GM21576 (cell line): ENCODE data around the gene SUN3.

Experiments used
- ATAC-seq: cut with Tn5 transposase; IDR thresholded peaks from one replicate; pipeline ENCODE4 v1.9.1; 2021; ENCODE audit warnings: mild to moderate bottlenecking, moderate library complexity; ENCODE audit not compliant: unreplicated experiment

SUN3 gene, protein sequence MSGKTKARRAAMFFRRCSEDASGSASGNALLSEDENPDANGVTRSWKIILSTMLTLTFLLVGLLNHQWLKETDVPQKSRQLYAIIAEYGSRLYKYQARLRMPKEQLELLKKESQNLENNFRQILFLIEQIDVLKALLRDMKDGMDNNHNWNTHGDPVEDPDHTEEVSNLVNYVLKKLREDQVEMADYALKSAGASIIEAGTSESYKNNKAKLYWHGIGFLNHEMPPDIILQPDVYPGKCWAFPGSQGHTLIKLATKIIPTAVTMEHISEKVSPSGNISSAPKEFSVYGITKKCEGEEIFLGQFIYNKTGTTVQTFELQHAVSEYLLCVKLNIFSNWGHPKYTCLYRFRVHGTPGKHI

DNA sequence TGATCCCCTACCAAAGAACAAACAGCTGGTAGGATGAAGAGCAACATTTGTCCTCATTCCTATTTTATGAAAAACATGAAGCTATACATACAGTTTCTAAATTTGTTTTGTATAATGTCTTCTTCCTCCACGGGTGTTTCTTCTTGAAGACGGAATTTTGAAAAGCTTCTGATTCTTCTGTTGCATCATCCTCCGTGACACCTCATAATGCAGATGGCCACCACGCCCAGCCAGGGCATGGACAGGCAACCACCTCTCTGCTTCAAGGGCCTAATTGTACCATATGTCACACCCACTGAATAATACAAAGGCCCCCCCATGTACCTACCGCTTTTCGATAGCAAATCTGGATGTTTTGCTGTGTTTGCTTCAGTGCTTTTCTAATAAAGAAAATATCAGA lies at the start of gene SUN3:
SUN3 (minus strand) TSS at position 170 of the 400 bp plus-strand sequence; CDS start at position 1, 169 bp downstream.
- no peak for ATAC-seq

DNA sequence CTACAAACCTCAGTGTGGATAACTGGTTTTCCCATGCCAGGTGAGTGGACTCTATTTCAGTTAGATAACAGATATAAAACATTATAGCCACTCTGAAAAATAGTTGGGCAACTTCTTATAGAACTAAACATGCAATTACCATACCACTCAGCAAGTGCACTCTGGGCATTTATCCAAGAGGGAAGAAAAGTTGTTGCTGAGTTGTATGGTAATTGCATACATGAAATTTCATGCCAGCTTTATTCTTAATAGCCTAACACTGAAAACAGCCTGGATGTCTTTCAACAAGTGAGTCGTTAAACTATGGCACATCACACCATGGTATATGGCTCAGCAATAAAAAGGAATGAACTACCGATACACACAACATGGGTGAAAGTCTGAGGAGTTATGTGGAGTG lies 49.6 kb upstream of the SUN3 start:
- ATAC-seq = no peak

DNA sequence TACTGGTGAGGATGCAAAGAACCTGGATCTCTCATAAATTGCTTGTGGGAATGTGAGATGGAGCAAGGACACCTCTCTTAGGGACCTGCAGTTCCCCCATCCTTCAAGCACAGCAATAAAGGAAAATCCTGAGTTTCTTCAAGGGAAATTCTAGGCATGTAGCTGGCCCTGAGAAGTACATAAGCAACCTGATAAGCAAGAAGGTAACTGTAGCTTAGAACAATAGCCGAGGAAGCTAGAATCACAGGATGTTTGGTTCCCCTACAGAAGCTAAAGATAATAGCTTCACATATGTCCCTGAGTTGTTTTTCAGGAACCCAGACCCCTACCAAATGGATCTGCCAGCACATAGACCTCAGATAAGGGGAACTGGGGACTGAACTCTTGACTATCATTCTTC lies 48.5 kb upstream of the SUN3 start:
- no peak for ATAC-seq

DNA sequence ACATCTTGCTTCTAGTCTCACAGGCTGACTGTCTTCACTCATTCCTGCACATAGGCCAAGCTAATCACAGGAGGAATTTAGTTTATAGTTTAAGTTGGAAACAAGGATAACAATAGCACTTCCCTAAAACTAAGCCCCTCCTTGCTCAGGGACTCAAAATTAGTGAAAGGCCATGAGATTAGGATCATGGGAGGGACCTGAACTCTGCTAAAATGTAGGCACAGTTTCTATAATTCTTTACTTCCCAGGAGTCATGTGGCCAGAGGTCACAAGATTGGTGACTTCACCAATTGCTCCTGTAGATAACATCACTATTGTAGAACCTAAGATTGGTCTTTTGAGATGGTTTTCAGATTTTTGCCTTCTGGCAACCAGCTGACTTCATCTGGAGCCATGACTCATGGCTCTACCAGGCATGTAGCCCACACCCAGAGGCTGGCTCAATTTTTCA lies 45.3 kb upstream of the SUN3 start:
- ATAC-seq = no peak

DNA sequence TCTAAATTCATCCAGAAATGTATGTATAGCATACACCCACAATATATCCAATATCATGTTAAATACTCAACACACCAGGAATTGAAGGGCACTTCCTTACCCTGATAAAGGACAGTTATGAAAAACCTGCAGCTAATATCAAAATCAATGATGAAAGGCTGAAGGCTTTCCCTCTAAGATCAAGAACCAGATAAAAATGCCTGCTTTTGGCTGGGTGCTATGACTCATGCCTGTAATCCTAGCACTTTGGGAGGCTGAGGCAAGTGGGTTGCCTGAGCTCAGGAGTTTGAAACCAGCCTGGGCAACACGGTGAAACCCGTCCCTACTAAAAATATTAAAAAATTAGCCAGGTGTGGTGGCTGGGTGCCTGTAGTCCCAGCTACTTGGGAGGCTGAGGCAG lies 38.6 kb upstream of the SUN3 start:
- no peak for ATAC-seq

DNA sequence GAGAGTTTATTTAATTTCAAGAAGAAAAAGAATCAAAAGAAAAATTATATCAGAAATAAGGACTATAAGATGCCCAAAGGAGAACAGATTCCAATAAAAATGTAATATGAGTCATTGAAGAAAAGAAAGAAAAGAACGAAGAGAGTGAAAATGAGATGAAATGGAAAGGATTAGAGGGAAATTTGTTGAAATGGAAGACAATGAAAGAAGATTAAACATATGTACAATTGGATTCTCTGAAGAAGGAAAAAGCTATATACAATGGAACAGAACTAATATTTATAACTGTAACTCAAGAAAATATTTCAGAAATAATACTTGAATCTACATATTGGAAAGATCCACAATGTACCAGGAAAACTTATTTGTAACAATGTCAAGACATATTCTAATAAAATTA lies 35.1 kb upstream of the SUN3 start:
- no peak for ATAC-seq

DNA sequence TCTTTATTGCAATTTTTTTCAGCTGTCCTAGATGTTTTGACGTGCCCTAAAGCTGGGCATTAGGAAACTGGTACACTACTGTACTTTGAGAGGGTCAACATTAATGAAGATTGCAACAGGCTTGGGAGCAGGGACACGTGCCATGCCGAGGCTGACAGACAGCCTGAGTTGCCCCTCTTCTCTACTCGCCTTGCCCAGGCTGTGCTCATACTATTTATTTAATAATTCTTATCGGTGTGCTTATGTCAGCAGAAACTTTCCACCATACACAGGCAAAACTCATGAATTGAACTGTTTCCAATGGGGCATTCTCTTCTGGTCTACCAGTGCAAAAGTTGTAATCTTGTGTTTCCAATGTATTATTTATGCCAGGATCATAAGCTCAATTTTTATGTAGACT lies 30.8 kb upstream of the SUN3 start:
- no peak for ATAC-seq

DNA sequence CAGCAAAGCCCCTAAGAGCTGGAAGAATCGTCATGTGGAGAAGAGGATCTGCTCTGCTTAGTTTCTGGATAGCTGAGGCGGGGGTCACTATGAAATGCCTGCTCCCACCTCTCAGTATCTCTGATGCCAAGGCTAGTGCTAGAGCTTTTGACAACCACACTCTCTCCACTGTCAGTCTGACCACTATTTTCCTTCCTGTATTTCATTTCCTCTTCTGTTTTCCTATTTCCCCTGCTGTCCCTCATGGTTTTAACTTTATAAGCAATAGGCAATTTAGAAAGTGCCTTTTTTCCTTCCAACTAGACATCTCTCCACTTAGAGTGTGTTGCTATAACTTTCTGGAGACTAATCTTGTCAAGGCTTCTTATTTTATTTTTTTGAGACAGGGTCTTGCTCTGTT lies 30.1 kb upstream of the SUN3 start:
- ATAC-seq = no peak

DNA sequence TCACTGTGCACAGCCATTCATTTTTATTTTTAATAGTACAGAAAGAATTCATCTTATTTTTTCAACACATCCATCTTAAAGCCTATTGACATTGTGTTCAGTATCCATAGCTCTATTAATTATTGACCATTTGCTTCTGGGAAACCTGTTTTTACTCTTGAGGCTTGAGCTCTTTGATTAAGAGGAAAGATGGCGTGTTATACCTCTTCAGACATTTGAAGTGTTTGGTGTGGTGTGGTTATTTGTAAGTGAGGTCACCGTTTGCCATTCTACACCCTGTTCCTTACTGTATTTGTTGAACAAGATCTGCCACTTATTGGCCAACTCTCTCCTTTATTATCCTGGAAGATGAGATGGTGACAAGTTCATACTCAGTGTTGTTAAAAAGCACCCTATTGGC lies 24.8 kb upstream of the SUN3 start:
- no peak for ATAC-seq

DNA sequence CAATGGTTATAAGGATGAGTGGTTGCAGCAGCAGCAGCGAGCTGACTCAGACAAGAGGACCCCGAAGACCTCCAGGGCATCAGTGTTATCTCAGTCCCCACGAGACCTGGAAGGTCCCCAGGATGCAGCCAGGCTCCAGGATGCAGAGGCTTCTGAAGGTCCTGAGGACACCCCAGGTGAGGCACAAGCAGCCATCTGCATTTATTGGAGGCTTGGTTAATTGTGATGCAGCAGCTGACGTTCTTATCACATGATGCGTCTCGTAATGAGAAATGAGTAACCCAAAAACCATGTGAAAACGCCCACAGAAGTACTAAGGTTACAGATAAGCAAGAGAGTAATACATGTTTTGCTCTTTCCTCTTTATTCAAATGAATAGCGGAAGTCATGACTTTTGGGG lies 23.8 kb upstream of the SUN3 start:
- no peak for ATAC-seq

DNA sequence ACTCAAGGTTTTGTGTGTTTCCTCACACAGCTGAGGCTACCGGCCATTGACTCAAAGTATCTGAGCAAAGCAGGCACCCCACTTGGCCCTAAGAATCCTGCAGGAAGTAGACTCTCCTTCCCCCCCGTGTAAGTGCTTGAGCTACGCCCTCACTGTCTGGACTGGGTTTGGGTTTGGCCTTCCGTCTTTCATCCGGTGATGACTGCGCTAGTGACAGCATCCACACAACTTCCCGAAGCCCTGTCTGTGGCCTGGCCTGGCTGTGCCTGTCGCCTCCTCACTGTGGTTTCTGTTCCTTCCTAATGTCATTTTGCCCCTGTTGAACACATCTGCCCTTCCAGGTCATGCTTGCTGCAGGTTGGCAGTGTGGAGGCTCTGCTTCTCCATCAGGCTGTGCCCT lies 20.9 kb upstream of the SUN3 start:
- no peak for ATAC-seq

DNA sequence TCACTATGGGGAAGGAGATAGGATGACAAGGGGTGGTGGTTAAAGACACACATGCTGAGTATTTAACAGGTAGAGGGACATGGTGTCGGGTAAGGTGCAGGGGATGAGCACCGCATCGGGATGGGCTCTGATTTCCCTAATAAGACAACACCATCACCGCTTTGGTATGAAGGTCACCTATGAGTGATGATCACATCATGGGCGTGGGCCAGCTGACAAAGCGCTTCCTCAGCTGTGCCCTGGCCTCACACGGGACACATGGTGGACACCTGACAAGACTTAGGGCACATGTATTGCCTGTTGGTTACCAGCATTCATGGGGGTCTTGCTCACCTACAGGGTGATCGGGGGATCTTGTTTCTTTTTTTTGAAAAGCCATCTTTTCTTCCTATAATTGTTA lies 19.2 kb upstream of the SUN3 start:
- no peak for ATAC-seq

DNA sequence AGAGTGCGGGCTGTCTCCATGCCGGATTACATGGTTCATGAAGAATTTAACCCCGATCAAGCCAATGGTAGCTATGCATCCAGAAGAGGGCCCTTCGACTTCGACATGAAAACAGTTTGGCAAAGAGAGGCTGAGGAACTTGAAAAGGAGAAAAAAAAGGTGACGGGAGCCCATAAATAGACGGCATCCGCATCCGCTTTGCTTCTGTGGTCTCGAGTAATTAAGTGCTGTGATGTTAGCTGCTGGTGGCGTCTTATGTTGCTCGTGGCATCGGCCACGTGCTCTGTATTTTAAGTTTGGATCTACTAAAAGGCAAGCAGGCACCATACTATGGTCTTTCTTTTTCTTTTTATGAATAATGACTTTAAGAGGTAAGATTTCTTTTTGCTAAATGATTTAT lies 17.6 kb upstream of the SUN3 start:
- no peak for ATAC-seq

DNA sequence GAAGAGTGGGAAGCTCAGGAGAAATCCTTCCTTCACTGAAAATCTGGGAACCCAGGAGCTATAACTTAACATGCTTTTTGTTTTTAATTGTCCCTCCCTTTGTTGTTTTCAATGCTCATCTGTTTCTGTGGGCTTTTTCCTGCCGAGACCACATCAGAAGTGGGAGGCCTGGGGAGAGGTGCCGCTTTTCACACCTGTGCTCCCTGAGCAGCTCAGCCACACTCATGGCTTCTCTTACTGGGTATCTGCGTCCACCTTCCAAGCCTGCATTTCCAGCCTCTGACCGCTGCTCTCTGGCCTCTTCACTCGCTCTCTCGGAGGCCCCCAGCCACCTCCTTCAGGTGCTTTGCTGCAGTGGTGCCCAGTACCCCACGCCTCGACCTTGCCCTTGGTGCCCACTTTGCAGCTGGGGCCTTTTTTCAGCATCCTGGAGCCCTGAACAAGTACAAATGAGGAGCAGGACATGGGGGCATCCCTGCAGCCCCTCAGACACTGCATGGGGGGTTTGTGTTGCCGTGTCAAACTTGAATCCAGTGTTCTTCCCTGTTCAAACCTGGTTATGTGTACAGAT lies 16.4 kb upstream of the SUN3 start:
- ATAC-seq = no peak

DNA sequence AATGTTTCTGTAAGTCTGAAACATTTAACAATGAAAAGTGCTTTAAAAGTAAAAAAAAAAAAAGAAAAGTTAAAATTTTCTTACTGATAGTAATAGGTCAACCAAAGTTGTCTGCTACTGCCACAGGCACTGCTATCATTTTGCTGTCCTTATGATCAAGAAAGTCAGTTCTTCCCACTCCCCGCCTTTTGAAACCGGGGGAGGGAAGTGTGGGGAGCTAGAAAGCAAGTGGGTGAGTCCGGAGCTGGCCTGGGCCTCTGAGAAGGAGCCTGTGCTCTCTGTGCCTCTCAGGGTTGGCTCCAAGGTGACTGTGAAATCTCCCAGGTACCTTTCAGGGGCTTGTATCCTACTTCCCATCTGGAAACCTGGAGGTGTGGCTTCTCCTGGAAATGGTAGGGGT lies 13.7 kb upstream of the SUN3 start:
- ATAC-seq = no peak

DNA sequence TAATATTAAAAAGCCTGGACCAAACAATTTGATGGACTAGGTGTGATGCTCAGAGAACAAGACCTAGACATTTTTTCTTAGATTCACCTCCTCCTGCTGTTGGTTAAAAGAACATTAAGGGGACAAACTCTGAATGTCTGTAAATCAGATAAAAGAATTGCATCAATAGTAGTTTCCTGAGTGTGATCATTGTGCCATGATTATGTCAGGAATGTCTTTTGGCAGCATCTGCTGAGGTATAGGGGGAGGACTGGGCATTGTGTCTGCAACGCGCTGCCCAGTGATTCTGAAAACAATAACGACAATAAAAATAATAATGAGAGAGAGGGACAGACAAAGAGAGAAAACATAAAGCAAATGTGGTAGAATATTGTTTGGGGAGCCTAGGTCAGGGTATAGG lies 13.3 kb upstream of the SUN3 start:
- ATAC-seq = no peak

DNA sequence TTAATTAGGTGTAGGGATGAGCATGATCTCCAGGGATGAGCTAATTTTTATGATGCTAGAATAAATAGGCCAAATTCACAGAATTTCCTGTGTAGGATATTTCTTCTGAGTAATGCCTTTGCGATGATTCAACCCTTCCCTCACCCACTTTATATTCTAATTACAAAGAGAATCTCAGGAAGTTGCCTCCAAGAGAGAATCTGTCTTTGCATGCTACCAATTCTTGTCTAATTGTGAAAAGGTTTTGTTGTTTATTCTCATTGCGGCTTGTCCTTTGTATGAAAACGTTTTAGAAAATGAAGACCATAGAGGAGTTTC lies 12.7 kb upstream of the SUN3 start:
- ATAC-seq = no peak

DNA sequence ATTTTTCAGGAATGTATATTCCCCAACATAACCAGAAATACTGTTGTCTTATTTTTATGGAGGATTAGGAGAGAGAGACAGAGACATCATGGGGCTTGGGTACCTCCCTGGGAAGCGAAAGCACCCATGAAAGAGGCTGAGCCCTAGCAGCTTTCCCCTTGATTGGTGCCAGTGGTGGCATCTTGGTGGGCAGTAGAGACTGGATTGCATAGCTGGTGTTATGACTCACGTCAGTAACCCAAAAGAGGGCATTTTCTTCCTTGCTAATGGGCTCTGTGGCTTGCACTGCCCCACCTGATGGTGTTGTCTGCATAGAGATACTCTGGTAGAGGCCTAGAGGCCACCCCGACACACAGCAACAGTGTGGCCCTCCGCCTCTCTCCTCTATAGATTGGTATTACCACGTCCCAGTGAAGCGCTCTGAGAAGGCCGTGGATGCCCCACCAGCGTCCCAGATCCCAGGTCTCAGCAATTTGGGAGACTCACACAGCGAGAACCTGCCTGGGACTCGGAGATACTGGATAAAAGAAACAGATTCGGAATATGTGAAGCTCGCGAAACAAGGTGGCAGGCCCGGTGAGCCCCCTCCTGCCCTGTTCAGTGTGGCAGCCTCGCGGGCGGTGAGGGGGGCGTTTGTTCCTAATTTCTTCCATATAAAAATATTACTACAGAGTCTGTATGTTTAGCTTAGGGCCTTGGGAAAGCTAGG lies 12.2 kb upstream of the SUN3 start:
- ATAC-seq = no peak

DNA sequence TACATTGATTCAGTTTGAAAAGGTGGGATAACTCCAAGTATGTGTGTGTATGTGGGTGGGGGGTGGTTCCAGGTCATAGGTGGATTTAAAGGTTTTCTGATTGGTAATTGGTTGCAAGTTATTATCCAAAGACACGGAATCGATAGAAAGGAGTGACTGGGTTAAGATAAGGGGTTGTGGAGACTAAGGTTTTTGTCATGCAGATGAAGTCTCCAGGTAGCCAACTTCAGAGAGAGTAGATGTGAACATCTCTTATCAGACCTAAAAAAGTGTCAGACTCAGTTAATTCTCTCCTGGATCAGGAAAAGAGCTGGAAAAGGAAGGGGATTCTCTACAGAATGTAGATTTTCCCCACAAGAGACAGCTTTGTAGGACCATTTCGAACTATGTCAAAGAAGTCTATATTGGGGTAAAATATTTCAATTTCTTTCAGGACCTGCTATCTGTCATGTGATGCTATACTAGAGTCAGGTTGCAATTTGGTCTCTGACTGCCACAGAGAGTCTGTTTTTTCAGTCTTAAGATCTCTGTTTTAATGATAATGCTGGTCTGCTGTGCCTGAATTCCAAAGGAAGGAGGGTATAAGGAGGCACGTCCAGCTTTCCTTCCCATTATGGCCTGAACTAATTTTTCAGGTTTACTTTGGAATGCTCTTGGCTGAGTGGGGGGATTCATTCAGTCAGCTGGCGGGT lies 10.1 kb upstream of the SUN3 start:
- no peak for ATAC-seq

DNA sequence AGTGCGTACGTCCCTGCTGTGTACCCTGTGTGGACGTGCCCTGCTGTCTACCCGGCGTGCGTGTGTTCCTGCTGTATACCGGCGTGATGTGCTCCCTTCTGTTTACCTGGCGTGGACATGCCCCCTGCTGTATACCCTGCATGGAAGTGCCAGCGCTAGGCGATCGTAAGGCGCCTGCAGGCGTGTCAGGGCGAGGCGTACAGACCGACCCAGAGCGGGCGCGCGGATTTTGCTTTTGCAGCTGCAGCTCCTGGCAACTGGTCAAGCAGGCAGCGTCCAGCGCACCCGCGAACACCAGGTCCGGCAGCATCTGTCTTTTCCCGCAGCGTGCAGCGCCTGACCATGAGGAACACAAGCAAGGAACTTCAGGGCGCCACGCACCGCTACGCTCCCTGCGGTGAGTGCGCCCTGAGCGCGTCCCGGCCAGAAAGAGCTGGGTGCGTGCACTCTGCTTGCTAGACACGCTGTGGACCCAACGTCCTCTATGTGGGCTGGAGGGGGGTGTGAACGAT lies 7.1 kb upstream of the SUN3 start:
- ATAC-seq = no peak

DNA sequence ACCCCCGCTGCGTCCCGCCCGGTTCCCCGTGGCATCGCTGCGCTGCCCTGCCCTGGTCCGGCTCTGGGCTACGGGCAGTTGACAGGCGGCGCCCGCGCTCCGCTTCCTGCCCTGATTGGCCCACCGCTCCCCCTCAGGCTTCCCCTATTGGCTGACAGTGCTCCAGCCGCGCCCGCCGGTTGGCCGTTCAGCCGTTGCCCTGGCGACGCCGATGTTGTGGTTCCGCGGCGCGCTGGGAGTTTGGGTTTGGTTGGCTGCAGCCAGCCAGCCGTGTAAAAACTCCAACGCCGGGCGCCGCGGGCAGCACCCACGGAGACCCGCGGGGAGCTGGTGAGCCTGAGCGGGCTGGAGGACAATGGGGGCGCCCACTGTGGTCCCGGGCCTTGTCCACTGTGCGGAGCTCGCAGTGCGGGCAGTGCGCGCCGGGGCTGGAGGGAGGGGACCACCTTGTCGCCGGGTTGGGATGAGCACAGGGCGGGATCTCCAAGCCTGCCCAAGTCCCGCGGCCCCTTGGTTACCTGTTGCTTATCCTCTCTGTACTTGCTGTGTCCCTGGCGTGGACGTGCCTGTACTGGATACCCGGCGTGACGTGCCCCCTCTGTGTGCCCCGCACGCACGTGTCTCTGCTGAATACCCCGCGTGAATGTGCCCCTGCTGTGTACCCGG lies 6.5 kb upstream of the SUN3 start, which contains the start of gene C7orf57:
C7orf57 (plus strand) TSS at position 243 of the 666 bp plus-strand sequence. CDS start 766 bp downstream, outside the sequence.
- ATAC-seq = peak; percentile 99
